Suprapubic skin (tissue), 4 donors: ENCODE data around the gene CHRNA4. TPM values are rescaled to one million over a fixed set of nuclear protein-coding genes. Genes with fewer than 3 reads are reported as not detected.
"Not testable (repeated sequence)": the region's sequence is repeated elsewhere in the genome, so short reads cannot be mapped to it uniquely, and the experiment has no call there.

Source experiments
- DNase-seq, 2 donors: peaks; one replicate each; pipeline ENCODE4 v3.0.0-alpha.2; 2019; ENCODE audit warnings: low spot score in 2 of 2
- H3K27ac ChIP-seq: fragments of 200-600 bp; sonication (generic); one replicate; pipeline ENCODE4 v1.5.1; 2019
- H3K27me3 ChIP-seq: fragments of 200-600 bp; sonication (generic); one replicate; pipeline ENCODE4 v1.5.1; 2019
- H3K36me3 ChIP-seq: fragments of 200-600 bp; sonication (generic); one replicate; pipeline ENCODE4 v1.5.1; 2019
- H3K4me1 ChIP-seq: fragments of 200-600 bp; sonication (generic); one replicate; pipeline ENCODE4 v1.5.1; 2019
- H3K4me3 ChIP-seq: fragments of 200-600 bp; sonication (generic); one replicate; pipeline ENCODE4 v1.5.1; 2019; ENCODE audit warnings: mild to moderate bottlenecking
- H3K9me3 ChIP-seq: fragments of 200-600 bp; sonication (generic); one replicate; pipeline ENCODE4 v1.5.1; 2019
- CTCF ChIP-seq, 2 donors: fragments of 200-600 bp in 1 of 2; fragments of 450-650 bp in 1 of 2; sonication (generic) in 1 of 2; IDR thresholded peaks; one replicate each; pipeline ENCODE4 v1.5.1; 2016 to 2019; ENCODE audit warnings: antibody characterized with exemption in 2 of 2, mild to moderate bottlenecking in 1 of 2, moderate library complexity in 1 of 2
- EP300 ChIP-seq: sonication (generic); formaldehyde crosslinking; IDR thresholded peaks from one replicate; pipeline ENCODE4 v1.6.1; 2017; ENCODE audit warnings: antibody characterized with exemption
- POLR2A ChIP-seq, 2 donors: fragments of 450-650 bp; IDR thresholded peaks; one replicate each; pipeline ENCODE4 v1.6.1; 2017; ENCODE audit warnings: antibody characterized with exemption in 2 of 2, mild to moderate bottlenecking in 2 of 2, moderate library complexity in 2 of 2
- POLR2AphosphoS5 ChIP-seq, 3 donors: sonication (generic); formaldehyde crosslinking; IDR thresholded peaks; one replicate each; pipeline ENCODE4 v1.6.1; 2017; ENCODE audit warnings: antibody characterized with exemption in 3 of 3
- WGBS: methylation state at CpG from one replicate; pipeline ENCODE4 v1.1.5; 2018; 5-methylcytosine and 5-hydroxymethylcytosine counted together
- total RNA-seq, 4 donors: library from RNA; depleted of rRNA; stranded (reverse); fragments of >200 nt; gene quantifications; one replicate each; pipeline ENCODE4 v1.1.0, GENCODE V29; 2016

The CHRNA4 gene
- total RNA-seq, 4 donors from 2014 or later: not detected

DNA sequence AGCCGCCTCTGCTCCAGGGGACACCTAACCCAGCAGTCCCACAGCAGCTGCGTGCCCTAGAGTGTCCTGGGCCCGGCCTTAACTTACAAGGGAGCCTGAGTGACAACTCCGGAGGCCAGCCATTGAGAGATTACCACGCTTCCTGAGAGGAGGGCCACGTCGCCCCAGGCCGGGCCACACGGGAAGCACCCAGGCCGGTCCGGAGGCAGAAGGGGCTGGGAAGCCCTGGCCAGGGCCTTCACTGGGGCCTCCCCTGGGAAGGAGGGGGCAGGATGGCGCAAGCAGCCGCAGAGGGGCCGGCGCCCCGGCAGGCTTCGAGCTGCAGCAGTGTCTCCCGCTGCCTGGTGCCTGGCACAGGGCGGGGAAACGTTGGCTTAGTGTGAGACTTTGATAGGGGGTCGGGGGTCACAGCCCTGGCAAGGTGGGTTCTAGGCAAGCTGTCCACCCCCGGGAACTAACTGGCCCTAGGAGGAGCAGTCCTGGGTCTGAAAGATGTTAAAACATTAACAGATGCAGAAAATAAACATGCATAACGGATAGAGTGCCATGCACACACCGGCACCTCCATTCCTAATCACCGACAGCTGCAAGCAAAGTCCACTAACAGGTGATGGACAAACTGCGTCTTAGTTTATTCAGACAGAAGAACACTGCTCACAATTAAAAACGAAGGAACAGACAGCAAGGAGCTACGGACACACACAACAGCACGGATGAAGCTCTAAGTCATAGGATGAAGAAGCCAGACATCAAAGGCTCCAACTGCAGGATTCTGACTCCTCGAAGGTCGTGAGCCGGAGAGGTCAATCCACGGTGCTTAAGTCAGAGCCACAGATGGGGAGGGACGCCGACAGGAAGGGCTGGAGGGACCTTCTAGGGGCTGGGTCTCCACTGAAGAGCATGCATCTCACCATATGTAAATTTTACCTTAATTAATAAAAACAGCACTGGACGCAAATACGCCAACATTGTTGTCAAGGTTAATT, 17.4 kb downstream of the CHRNA4 start:
- H3K27me3 ChIP-seq: peaks cover 78% of the 10 kb centered on the region
- no peak overlapping the region for H3K4me3 ChIP-seq
- TF ChIP-seq POLR2A (IDR thresholded peaks at IDR 0.05): no peak
- TF ChIP-seq CTCF (IDR thresholded peaks at IDR 0.05): no peak
- WGBS: 72% methylated on average over 25 of the region's 37 CpGs
- no peak for DNase-seq
- H3K4me1 ChIP-seq: peaks cover 28% of the 10 kb centered on the region
- no peak overlapping the region for H3K27ac ChIP-seq
- no peaks in the 10 kb centered on the region for H3K36me3 ChIP-seq
- no peaks in the 10 kb centered on the region for H3K9me3 ChIP-seq

DNA sequence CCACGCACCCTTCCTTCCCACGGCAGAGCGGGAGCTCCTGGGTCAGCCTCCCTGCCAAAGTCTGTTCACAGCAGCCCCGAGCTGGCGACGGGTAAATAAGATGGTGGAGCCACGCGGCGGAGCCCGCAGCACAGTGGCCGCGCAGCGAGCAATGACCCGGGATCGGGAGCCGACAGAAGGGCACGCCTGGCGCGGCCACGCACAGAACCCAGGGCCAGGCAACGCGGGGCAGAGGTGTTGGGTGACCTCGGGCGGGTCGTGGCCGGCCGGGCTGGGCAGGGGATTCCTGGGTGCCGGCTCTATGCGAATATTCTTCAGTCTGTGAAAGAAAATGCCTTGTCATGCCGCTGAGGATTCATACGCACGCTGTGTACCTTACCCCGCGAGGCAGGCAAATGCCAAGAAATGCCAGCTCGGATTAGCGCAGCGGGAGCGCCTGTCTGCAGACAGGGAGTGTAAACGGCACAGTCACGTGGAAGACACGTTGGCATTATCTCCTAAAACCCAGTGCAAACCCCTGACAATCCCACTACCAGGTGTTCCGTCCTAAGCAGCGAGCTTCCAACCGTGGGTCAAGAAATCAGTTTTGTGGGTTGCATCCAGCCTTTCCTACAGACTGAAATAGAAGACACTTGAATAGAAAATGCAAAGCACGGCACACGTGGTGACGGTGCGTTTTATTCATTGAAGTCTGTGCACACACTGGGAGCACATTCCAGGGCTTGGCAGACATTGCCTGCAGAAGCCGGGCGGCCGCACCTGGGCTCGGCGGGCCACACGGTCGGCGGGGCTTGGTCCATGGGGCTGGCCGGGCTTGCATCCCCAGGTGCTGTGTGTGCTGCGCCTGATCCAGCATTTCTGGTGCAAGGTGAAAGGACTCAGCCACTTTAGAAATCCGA, 18.3 kb downstream of the CHRNA4 start:
- H3K36me3 ChIP-seq: no peaks in the 10 kb centered on the region
- DNase-seq: no peak
- H3K27me3 ChIP-seq: peaks cover 77% of the 10 kb centered on the region
- WGBS: 94% methylated on average over 25 of the region's 59 CpGs
- no peak overlapping the region for H3K4me3 ChIP-seq
- TF ChIP-seq EP300 (no peak), POLR2AphosphoS5 (IDR thresholded peaks at IDR 0.05) (no peak), POLR2A (IDR thresholded peaks at IDR 0.05) (no peak), CTCF (IDR thresholded peaks at IDR 0.05) (no peak)
- no peaks in the 10 kb centered on the region for H3K9me3 ChIP-seq
- no peak overlapping the region for H3K27ac ChIP-seq
- H3K4me1 ChIP-seq: peaks cover 28% of the 10 kb centered on the region

DNA sequence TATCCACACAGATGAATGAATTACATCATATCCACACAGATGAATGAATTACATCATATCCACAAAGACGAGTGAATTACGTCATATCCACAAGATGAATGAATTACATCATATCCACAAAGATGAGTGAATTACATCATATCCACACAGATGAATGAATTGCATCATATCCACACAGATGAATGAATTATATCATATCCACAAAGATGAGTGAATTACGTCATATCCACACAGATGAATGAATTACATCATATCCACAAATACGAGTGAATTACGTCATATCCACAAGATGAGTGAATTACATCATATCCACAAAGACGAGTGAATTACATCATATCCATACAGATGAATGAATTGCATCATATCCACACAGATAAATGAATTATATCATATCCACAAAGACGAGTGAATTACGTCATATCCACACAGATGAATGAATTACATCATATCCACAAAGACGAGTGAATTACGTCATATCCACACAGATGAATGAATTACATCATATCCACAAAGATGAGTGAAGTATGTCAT, 20.9 kb downstream of the CHRNA4 start:
- not testable (repeated sequence) for DNase-seq, H3K4me3 ChIP-seq, H3K9me3 ChIP-seq, H3K27ac ChIP-seq, H3K36me3 ChIP-seq
- H3K4me1 ChIP-seq: peaks cover 15% of the 10 kb centered on the region
- WGBS: 61% methylated on average over 10 of the region's 10 CpGs
- peaks cover 79% of the 10 kb centered on the region for H3K27me3 ChIP-seq

GRCh38 chr20:63339154-63340094, 21.7 kb downstream of the CHRNA4 start:
- peaks cover 77% of the 10 kb centered on the region for H3K27me3 ChIP-seq

GRCh38 chr20:63337786-63338420, 23.2 kb downstream of the CHRNA4 start:
- no peaks in the 10 kb centered on the region for H3K36me3 ChIP-seq
- no peak for DNase-seq
- no peaks in the 10 kb centered on the region for H3K9me3 ChIP-seq
- WGBS: 61% methylated on average over 11 of the region's 12 CpGs
- peaks cover 77% of the 10 kb centered on the region for H3K27me3 ChIP-seq
- H3K4me1 ChIP-seq: peaks cover 8% of the 10 kb centered on the region
- no peak overlapping the region for H3K27ac ChIP-seq
- H3K4me3 ChIP-seq: no peak overlapping the region
- TF ChIP-seq CTCF (IDR thresholded peaks at IDR 0.05) (no peak), EP300 (no peak), POLR2A (IDR thresholded peaks at IDR 0.05) (no peak)

More at GRCh38 chr20:63339154-63340094, 21.7 kb downstream of the CHRNA4 start:
- H3K9me3 ChIP-seq, H3K4me3 ChIP-seq, H3K36me3 ChIP-seq, H3K4me1 ChIP-seq, DNase-seq, H3K27ac ChIP-seq: not testable (repeated sequence)
- 61% methylated on average over 14 of the region's 14 CpGs for WGBS
